CD4-positive, alpha-beta T cell treated with Interferon gamma for 1 hour (primary cell): Measurements from ENCODE around the gene CEACAM16.

Experiments used
- DNase-seq: peaks from one replicate; pipeline ENCODE4 v3.0.0-alpha.2; 2020

Gene CEACAM16

GRCh38 chr19:44726465-44726864, 27.5 kb downstream of the CEACAM16 start:
- no peak for DNase-seq

- no peak for DNase-seq
These were observed 29.2 kb downstream of the CEACAM16 start for GRCh38 chr19:44728178-44728577.

GRCh38 chr19:44729516-44730033, 30.6 kb downstream of the CEACAM16 start:
- DNase-seq, result no peak

- DNase-seq, result no peak
These were observed 32.1 kb downstream of the CEACAM16 start for GRCh38 chr19:44731081-44731480.

GRCh38 chr19:44731622-44732021, 32.7 kb downstream of the CEACAM16 start:
- no peak for DNase-seq

GRCh38 chr19:44732235-44733014, 33.5 kb downstream of the CEACAM16 start:
- no peak for DNase-seq

GRCh38 chr19:44734357-44734756, 35.4 kb downstream of the CEACAM16 start:
- no peak for DNase-seq

GRCh38 chr19:44735011-44735410, 36.1 kb downstream of the CEACAM16 start:
- no peak for DNase-seq

GRCh38 chr19:44737238-44738071, 38.5 kb downstream of the CEACAM16 start:
- DNase-seq, result no peak

- no peak for DNase-seq
These were observed 39.2 kb downstream of the CEACAM16 start for GRCh38 chr19:44738136-44738535.

- peak; percentile 71 for DNase-seq
These were observed 39.9 kb downstream of the CEACAM16 start for GRCh38 chr19:44738603-44739558.

- no peak for DNase-seq
These were observed 41.4 kb downstream of the CEACAM16 start for GRCh38 chr19:44740351-44740824.

GRCh38 chr19:44741258-44741731, 42.3 kb downstream of the CEACAM16 start:
- no peak for DNase-seq

GRCh38 chr19:44741841-44742329, 42.9 kb downstream of the CEACAM16 start:
- peak; percentile 83 for DNase-seq

- DNase-seq, result no peak
These were observed 43.5 kb downstream of the CEACAM16 start for GRCh38 chr19:44742330-44743061.

GRCh38 chr19:44744871-44745332, 46.0 kb downstream of the CEACAM16 start:
- no peak for DNase-seq

- DNase-seq, result no peak
These were observed 46.4 kb downstream of the CEACAM16 start for GRCh38 chr19:44745341-44745831.

GRCh38 chr19:44745887-44746600, 47.1 kb downstream of the CEACAM16 start:
- DNase-seq, result no peak

GRCh38 chr19:44746616-44746945, 47.6 kb downstream of the CEACAM16 start:
- no peak for DNase-seq

GRCh38 chr19:44746946-44747738, 48.2 kb downstream of the CEACAM16 start:
- peak; percentile 94 for DNase-seq
